CMK (cell line): ENCODE results near the gene ZSCAN10.
"Not testable (repeated sequence)": the region's sequence is repeated elsewhere in the genome, so short reads cannot be mapped to it uniquely, and the experiment has no call there.

Experiments used
- DNase-seq: peaks from one replicate; pipeline ENCODE4 v3.0.0-alpha.2; 2010; ENCODE audit warnings: low read depth

ZSCAN10 gene

DNA sequence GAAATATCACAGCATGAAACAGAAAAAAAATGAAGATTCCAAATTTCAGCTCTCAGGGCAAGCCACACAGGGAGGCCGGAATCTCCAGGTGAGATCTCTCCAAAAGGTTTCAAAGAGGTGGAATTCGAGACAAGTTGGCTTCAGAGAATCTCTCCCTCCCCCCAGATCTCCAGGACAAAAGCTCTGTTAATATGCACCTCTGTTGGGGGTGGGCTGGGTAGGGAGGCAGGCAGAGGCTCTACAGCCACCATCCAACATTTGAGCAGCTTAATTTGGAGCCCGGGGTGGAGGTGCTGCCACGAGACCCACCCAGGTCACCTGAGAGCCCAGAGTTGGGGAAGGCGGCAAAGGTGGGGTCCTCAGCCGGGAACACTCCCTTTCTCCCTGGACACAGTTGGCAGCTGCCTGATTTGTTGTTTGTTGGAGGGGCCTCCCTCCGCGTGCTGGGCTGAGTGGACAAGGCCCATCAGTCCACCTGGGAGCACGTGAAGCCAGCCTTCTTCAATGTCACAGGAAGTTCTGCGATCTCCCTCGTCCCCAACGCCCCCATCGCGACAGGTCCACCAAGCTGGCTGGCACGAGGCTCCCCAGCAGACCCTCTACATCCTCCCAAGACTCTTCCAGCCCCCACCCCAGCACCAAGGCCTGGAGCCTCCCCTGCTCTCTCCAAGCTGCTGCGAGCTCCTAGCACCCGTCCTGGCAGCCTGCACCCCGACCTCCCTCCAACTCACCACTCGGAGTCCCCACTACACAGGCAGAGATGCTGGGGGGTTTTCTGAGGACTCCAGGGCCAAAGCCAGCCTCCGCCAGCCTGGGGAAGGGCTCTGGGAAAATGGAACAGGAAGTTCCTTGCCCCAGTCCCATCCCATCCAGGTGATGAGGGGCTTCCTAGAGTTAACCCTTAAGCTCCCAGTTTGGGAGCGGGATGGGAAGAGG lies at the start of gene ZSCAN10:
TSS of gene ZSCAN10 (minus strand) at position 836 of the 936 bp plus-strand sequence. CDS start 6,357 bp downstream, outside the sequence.
- DNase-seq = no peak

DNA sequence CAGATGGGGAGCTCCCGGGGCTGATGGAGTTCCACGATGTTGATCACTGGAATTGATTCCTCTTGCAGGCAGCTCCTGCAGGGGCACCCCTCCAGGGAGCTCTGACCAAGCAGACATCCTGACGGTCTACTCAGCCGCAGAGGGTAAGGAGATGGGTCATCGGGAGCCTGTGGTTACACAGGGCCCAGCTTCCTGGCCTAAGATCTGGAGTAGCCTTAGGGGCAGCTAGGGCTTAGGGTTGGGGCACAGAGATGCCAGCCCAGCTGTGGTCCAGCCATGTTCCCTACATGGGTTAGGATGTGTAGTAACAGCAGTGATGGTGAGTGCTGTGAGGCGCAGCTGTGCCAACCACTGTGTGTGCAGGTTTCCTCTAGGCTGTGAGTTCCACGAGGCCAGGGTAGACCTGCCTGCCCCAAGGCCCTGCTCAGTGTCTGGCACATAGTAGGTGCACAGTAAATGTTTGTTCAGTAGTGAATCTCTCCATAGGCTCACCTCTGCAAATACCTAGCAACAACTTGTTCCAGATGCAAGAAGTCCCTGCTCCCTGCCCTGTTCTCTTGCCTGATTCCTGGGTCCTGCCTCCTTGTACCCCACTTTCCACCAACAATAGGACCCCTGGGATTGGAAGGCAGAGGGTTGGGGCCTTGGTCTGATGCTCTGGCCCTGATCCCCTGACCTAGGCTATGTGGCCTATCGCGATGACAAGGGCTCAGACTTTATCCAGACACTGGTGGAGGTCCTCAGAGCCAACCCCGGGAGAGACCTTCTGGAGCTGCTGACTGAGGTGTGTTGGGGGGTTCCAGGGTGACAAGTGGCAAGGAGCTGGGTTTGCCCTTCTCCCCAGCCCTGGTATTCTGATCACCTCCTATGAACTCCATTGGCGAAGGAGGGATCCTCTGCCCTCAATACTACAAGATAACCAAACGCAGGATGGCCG lies 49.4 kb upstream of the ZSCAN10 start:
- no peak for DNase-seq

DNA sequence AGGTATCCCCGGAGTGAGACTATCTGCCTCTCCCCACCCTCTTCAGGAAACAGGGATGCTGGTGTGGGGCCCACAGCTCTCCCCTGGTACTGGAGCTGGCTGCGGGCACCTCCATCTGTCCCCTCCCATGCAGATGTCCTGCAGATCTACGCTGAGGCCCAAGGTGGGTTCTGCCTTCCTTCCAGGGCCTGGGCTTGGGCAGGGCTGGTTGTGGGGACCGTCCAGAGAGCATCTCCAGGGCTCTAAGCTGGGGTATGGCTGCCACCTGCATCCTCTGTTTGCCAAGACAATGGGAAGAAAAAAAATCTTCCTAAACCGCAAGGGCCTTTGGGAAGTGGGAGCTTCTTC lies 48.6 kb upstream of the ZSCAN10 start:
- DNase-seq = no peak

DNA sequence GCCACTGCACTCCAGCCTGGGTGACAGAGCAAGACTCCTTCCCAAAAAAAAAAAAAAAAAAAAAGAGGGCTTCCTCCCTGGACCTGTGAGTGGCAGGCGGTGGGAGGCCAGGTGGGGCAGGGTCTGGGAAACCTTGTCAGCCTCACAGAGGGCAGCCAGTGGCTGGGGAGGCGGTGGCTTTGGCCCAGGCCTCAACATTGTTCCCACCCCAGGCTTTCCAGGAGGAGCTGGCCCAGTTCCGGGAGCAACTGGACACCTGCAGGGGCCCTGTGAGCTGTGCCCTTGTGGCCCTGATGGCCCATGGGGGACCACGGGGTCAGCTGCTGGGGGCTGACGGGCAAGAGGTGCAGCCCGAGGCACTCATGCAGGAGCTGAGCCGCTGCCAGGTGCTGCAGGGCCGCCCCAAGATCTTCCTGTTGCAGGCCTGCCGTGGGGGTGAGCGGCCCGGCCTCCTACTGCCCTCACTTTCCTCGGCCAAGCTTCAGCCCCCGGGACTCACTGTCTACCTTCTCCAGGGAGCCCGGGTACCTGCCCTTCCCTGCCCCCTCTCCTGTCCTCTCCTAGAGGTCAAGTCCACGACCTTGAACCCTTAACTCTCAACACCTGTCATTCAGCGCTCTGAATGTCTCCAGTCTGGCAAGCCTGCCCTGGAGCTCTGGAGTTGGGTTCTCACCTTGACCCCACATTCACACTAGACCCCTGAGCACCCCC lies 48.1 kb upstream of the ZSCAN10 start:
- no peak for DNase-seq

DNA sequence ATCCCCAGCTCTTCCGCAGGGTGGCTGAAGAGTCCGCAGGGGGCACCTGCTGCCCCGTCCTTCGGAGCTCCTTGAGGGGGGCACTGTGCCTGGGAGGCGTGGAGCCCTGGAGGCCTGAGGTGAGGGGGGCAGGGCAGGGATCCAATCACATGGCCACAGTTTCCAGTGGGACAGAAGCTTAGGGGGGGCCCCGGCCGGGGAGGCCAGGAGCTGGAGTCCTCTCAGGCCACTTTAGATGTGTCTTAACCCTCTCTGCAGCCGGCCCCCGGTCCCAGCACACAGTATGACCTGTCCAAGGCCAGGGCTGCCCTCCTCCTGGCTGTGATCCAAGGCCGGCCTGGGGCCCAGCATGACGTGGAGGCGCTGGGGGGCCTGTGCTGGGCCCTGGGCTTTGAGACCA lies 46.6 kb upstream of the ZSCAN10 start:
- no peak for DNase-seq

DNA sequence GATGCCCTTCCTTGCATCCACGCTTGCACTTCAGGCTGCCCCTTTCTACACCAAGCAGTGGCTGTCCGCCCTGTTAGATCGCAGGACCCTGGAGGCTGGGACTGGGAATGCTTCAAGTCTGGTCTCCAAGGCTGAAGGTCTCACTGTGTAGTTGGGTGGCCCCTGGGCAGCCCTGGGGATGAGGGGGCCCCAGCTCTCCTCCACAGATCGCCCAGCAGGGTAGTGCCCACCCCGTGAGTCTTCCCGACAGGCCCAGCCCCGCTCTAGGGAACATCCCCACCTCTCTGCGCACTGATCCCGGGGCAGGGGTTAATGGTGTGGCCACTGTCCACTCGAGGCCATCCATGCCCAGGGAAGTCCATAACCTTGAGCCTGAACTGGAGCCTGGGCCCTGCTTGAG lies 46.1 kb upstream of the ZSCAN10 start:
- no peak for DNase-seq

DNA sequence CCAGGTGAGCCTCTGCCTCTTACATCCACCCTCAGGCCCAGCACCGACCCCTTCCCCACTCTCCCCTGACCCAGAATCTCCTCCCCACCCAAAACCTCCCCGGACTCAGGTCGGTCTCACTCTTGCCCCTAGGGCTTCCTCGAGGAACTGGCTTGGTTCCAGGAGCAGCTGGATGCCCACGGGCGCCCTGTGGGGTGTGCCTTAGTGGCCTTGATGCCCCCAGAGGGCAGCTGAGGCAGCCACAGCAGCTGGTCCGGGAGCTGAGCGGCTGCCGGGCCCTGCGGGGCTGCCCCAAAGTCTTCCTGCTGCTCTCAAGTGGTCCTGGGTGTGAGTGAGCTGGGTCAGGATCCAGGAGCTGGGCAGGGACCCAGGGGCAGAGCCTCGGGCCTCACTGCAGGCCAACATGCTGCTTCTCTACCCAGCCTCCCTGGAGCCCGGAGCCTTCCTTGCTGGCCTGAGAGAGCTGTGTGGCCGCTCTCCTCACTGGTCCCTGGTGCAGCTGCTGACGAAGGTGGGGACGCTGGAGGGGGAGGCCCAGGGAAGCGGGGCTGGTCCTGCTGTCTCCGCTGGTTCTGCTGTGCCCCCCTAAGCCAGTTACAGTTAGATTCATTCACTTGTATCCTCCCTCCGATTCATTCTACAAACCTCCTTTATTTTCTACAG lies 45.4 kb upstream of the ZSCAN10 start:
- no peak for DNase-seq

DNA sequence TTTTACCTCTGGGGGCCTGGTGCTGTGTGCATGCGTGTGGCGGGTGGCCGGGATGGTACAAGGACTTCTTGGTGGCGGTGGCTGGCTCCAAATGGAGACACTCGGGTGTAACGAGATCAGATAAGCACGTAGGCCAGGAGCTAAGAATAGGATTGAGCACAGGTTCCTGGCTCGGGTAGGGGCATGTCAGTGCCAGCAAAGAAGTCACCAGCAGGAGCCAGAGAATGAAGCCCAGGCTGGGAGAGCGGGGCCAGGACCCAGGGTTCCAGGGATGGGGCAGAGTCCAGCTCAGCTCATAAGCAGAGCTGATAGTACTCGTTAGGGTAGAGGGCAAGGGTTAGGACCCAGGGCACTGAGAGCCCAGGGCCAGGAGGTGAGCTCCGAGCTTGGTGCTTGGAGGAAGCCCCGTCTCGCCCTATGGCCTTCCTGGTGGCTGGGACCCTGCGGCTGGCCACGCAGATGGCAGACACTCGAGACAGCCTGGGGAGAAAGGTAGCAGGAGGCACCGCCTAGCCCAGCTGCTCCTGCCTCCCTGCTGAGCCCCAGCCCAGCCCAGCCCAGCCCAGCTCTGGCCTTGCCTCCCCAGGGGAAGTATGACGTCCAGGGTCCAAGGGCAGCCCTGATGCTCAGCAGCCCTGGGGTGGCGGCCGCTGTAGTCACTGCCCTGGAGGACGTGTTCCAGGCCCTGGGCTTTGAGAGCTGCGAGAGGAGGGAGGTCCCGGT lies 44.7 kb upstream of the ZSCAN10 start:
- DNase-seq = no peak

DNA sequence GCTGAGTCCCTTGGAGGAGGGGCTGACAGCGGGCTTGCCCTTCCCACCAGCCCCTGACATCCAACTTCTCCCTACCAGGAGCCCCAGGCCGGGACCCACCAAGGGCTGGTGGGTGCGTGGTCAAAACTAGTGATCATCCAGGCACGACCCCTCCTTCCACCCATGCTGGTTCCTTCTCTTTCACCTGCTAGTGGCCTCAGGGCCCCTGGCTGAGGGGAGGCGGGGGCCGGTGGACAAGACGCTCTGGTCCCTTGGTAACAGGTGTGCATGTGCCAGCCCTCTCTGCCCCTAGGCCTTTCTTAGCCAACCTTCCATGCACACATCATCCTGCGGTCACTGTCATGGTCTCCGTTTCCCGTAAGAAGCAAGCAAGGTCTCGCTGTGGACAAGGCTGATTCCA lies 44.1 kb upstream of the ZSCAN10 start:
- DNase-seq = no peak

DNA sequence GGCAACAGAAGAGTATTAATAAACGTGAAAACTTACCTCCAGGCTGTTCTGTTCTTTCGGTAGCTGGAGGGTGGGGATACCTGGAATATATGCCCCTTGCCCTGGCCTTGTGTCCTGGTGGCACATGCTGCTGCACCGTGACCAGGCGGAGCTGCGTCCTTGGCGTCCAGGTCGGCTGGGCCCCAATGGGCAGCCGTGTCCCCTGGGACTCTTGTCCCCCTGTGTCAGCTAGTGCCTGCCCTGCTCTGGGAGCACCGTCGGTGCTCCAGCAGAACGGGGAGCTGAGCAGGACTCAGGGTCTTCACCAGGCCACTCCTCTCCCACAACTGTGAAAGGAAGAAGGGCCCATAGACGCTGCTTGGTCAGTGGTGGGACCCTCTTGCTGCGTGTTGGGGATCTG lies 43.7 kb upstream of the ZSCAN10 start:
- DNase-seq = no peak

DNA sequence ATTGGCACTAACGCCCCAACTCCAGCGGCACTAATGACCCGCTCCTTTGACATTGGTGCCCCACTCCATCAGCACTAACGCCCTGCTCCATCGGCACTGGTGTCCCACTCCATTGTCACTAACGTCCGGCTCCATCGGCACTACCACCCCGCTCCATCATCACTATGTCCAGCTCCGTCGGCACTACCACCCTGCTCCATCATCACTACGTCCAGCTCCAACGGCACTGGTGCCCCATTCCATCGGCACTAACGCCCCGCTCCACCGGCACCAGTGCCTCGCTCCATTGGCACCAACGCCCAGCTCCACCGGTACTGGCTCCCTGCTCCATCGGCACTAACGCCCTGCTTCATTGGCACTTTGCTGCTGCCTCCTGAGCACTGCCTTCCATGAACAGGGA lies 43.2 kb upstream of the ZSCAN10 start:
- DNase-seq = no peak

DNA sequence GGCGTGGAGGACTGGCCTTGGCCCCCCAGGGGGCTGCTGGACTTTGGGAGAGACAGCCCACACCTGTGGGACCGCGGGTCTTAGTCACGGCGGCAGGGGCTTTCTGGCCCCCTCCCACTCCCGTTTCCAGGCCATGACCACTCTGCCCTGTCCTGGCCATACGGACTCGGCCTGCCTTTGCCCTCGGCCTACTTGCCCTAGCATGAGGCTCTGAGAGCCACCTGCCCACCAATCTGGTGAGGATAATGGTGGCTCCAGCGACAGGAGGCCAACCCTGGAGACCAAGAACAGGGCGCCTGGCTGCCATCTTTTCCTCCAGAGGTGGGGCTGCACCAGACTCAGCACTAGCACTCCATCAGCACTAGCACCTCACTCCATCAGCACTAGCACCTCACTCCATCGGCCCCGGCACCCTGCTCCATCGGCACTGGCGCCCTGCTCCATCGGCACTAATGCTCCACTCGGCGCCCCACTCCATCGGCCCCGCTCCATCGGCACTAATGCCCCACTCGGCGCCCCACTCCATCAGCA lies 42.8 kb upstream of the ZSCAN10 start:
- no peak for DNase-seq

DNA sequence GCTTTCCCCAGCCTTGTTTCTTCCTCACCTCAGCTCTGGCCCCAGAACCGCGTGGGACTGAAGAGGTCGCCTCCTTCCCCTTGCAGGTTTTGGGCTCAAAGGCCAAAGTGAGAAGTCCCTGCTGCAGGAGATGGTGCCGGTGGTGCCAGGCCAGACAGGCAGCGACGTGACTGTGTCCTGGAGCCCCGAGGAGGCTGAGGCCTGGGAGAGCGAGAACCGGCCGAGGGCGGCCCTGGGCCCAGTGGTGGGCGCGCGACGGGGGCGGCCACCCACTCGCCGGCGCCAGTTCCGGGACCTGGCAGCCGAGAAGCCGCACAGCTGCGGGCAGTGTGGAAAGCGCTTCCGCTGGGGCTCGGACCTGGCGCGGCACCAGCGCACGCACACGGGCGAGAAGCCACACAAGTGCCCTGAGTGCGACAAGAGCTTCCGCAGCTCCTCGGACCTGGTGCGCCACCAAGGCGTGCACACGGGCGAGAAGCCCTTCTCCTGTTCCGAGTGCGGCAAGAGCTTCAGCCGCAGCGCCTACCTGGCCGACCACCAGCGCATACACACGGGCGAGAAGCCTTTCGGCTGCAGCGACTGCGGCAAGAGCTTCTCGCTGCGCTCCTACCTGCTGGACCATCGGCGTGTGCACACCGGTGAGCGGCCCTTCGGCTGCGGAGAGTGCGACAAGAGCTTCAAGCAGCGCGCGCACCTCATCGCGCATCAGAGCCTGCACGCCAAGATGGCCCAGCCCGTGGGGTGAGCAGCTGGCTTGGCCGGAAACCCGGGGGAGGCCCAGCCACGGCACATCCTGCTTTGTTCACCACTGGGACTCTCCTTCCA lies 41.7 kb upstream of the ZSCAN10 start:
- DNase-seq = no peak

DNA sequence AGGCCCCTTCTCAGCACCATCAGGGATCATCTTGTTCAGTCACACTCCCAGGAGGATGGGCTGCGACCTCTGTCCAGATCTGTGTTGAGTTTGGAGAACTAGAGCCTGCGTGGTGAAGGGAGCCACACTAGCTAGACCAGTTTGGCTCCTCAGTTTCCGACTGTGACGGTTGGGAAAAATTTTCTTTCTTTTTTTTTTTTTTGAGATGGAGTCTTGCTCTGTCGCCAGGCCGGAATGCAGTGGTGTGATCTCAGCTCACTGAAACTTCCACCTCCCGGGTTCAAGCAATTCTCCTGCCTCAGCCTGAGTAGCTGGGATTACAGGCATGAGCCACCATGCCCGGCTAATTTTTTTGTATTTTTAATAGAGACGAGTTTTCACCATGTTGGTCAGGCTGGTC lies 40.5 kb upstream of the ZSCAN10 start:
- DNase-seq = not testable (repeated sequence)

DNA sequence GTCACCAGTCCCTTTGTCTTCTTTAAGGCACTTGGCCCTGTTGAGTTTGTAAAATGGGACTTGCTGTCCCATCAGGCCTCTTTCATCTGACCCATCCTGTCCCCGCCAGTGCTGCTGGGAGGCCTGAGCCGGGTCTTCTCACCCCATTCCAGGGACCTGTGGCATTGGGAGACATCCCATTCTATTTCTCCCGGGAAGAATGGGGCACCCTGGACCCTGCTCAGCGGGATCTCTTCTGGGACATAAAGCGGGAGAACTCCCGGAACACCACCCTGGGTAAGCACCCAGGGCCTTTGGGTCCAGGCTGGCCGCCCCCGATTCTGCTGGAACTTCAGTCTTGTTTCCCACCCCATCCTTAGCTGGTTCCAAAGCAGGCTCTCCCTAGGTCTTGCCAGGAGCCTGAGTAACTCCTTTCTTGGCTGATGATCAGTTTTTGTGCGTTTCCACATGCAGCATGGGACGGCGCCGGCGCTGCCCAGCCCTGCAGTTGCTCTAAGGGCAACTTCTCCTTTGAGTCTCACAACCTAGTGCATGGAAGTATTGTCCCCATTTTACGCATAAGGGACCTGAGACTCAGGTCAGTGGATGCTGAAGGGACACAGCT lies 39.8 kb upstream of the ZSCAN10 start:
- no peak for DNase-seq

DNA sequence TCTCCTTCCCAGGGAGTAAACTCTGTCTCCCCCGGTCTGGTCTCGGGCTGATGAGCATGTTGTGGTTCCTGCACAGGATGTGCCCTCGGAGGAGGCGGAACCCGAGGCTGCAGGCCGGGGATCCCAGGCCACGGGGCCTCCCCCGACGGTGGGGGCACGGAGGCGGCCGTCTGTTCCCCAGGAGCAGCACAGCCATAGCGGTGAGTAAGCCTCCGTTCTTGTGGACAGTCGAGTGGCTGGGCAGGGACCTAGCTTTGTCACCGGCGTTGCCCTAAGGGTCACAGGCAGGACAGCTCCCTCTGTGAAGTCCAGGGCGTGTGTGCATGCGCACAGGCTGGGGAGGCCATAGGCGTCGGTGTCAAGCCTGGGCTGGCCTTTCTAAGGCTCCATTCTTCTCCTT lies 39.2 kb upstream of the ZSCAN10 start:
- no peak for DNase-seq

DNA sequence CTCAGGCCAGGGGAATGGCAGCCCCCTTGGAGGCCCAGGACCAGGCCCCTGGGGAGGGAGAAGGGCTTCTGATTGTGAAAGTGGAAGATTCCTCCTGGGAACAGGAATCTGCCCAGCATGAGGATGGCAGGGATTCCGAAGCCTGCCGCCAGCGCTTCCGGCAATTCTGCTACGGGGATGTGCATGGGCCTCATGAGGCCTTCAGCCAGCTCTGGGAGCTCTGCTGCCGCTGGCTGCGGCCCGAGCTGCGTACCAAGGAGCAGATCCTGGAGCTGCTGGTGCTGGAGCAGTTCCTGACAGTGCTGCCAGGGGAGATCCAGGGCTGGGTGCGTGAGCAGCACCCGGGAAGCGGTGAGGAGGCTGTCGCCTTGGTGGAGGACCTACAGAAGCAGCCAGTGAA lies 38.2 kb upstream of the ZSCAN10 start:
- DNase-seq = no peak

DNA sequence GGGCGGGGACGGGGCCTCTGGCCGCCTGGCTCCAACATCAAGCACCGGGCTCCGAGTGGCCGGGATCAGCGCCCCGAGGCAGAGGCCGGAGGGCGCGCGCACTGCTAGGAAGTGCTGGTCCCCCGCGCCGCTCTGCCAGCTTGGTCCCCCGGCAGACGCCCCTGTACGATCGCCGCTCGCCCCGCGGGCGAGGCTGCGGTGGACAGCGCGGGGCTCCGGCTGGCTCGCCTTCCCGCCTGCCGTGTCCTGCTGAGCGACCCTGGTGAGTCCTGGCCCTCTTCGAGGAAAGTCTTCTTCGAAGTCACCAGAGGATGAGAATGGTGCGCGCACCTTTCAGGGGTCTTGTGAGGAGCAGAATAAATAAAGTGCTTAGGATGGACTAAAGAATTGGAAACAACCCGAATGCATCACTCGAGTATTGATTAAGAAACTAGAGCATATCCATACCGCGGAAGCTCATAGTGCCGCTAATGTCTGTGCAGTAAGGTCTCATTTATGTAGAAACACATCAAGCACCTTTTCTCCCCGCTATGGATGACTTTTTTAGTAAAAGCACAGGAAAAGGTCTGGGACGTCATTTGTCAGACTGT lies 36.1 kb upstream of the ZSCAN10 start:
- DNase-seq = no peak
